T-cell (primary cell): Measurements from ENCODE around the gene GPR55. TPM values are rescaled to one million over a fixed set of nuclear protein-coding genes. Genes with fewer than 3 reads are reported as not detected.
A peak's percentile ranks its signal among the peaks of the same experiment; 100 is the strongest.

ENCODE experiments used
- ATAC-seq, 4 experiments: fragments of 200-7000 bp in 3 of 4; fragments of 150-1000 bp in 1 of 4; cut with Tn5 transposase; replicated peaks in 1 of 4; 1 replicate in 3 of 4; 2 replicates in 1 of 4; pipeline ENCODE4 v1.10.0; 2021; ENCODE audit warnings: moderate library complexity in 3 of 4, mild to moderate bottlenecking in 2 of 4, moderate number of reproducible peaks in 1 of 4
- CTCF ChIA-PET, 2 donors: fragments of 300-600 bp; sonication (Branson Sonifier 250); formaldehyde crosslinking; loops; one replicate each; lab custom pipeline; 2022; ENCODE audit warnings: antibody characterized with exemption in 2 of 2; lab: Charles Lee
- POLR2A ChIA-PET, 2 donors: fragments of 300-600 bp; sonication (Branson Sonifier 250); formaldehyde crosslinking; loops; one replicate each; lab custom pipeline; 2022; ENCODE audit warnings: antibody characterized with exemption in 2 of 2; lab: Charles Lee
- DNase-seq, 35 experiments: peaks; one replicate each; pipeline versions ENCODE4 v3.0.0 to v3.0.0-alpha.2; 2013 to 2023
- H3K27ac ChIP-seq: one replicate; pipeline ENCODE4 v1.5.1; 2013; ENCODE audit warnings: low read length
- H3K27me3 ChIP-seq, 2 experiments: replicated peaks in 1 of 2; 1 replicate in 1 of 2; 2 replicates in 1 of 2; pipeline versions ENCODE4 v1.6.1 to v1.7.0; 2013; ENCODE audit warnings: low read length in 1 of 2, mixed read lengths in 1 of 2; ENCODE audit not compliant: control insufficient read depth in 2 of 2, insufficient read depth in 2 of 2; ENCODE audit errors: extremely low read depth in 1 of 2
- H3K36me3 ChIP-seq, 2 donors: 1 replicate in 1 of 2; 2 replicates in 1 of 2; pipeline versions ENCODE4 v1.6.1 to v1.7.0; 2013; ENCODE audit warnings: low read length in 1 of 2; ENCODE audit not compliant: control insufficient read depth in 2 of 2, insufficient read depth in 1 of 2; ENCODE audit errors: extremely low read depth in 1 of 2
- H3K4me1 ChIP-seq, 2 experiments: 1 replicate in 1 of 2; 2 replicates in 1 of 2; pipeline versions ENCODE4 v1.6.1 to v1.7.0; 2013; ENCODE audit warnings: low read length in 2 of 2, mixed read lengths in 1 of 2; ENCODE audit not compliant: insufficient read depth in 2 of 2, control insufficient read depth in 1 of 2; ENCODE audit errors: extremely low read depth in 1 of 2
- H3K4me3 ChIP-seq, 2 donors: 1 replicate in 1 of 2; 2 replicates in 1 of 2; pipeline versions ENCODE4 v1.5.1 to v1.7.0; 2013; ENCODE audit warnings: mild to moderate bottlenecking in 2 of 2, low read length in 1 of 2, moderate library complexity in 1 of 2; ENCODE audit not compliant: control insufficient read depth in 1 of 2; ENCODE audit errors: extremely low read depth in 1 of 2
- H3K9me3 ChIP-seq: 2 replicates; pipeline ENCODE4 v1.7.0; 2013
- H3K27ac Mint-ChIP-seq, 2 donors: one replicate each; pipeline ENCODE4 v1.8.0; 2020 to 2021; ENCODE audit warnings: mild to moderate bottlenecking in 2 of 2, mixed read lengths in 2 of 2
- H3K27me3 Mint-ChIP-seq, 2 donors: one replicate each; pipeline ENCODE4 v1.8.0; 2021 to 2022; ENCODE audit warnings: mixed read lengths in 2 of 2
- H3K36me3 Mint-ChIP-seq: one replicate; pipeline ENCODE4 v1.8.0; 2021; ENCODE audit warnings: mixed read lengths
- H3K4me1 Mint-ChIP-seq, 3 donors: one replicate each; pipeline ENCODE4 v1.8.0; 2020 to 2022; ENCODE audit warnings: mixed read lengths in 3 of 3, mild to moderate bottlenecking in 1 of 3
- H3K4me3 Mint-ChIP-seq, 3 donors: one replicate each; pipeline ENCODE4 v1.8.0; 2020 to 2022; ENCODE audit warnings: mild to moderate bottlenecking in 3 of 3, mixed read lengths in 3 of 3, moderate library complexity in 3 of 3
- H3K9me3 Mint-ChIP-seq, 3 donors: one replicate each; pipeline ENCODE4 v1.8.0; 2020 to 2022; ENCODE audit warnings: mixed read lengths in 3 of 3
- WGBS: methylation state at CpG from one replicate; pipeline ENCODE4 v1.1.5; 2013; ENCODE audit warnings: missing lambda C conversion rate; ENCODE audit not compliant: insufficient coverage; 5-methylcytosine and 5-hydroxymethylcytosine counted together
- total RNA-seq, 35 experiments: library from RNA in 6 of 35; stranded (reverse) in 6 of 35; fragments of 120-200 nt in 1 of 35; gene quantifications; one replicate each; pipeline versions ENCODE4 v1.2.1 to v1.2.4 and lab custom pipeline; 2013 to 2026

GPR55 gene
- total RNA-seq, 5 donors from 2014 or later (not counting 1 experiment from before 2014, with no cell fraction given), result 2.7 to 15.5 (median 7.8) TPM

DNA sequence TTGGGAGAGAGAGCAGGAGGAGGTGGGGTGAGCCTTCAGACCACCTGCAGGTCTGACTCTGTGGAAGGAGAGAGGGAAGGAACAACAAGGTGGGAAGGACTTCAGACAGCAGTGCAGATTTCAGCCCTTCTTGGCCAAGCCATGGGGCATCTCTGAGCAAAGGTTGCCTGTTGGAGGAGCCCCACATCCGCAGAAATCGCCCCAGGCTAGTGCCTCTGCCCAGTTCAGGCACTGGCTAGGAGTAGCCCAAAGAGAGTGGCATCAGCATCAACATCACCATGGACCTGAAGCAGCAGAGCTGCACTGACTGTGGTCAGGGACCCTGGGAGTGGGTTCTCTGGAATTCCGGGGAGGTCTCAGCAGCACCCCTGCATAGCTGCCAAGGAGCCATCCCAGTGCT, 10.2 kb downstream of the GPR55 start:
- CTCF ChIA-PET, result no interaction called here
- DNase-seq (peak in 1 of 35 experiments; percentile 2), ATAC-seq (no peak)
- Histone ChIP-seq H3K9me3 (no peaks in the 10 kb centered on the region), H3K27ac (no peak overlapping the region), H3K27me3 (peaks cover 0 to 19% of the 10 kb centered on the region in 2 experiments), H3K4me3 (no peak overlapping the region), H3K36me3 (peaks cover 0 to 3% of the 10 kb centered on the region in 2 donors), H3K4me1 (peaks cover 0 to 7% of the 10 kb centered on the region in 2 experiments)
- peaks cover 11% of the 10 kb centered on the region for H3K36me3 Mint-ChIP-seq
- no peak overlapping the region for H3K27ac Mint-ChIP-seq
- peaks cover 5 to 32% (median 24%) of the 10 kb centered on the region in 3 donors for H3K4me1 Mint-ChIP-seq
- peaks cover 0 to 3% of the 10 kb centered on the region in 2 donors for H3K27me3 Mint-ChIP-seq
- H3K4me3 Mint-ChIP-seq, result no peak overlapping the region
- no peaks in the 10 kb centered on the region for H3K9me3 Mint-ChIP-seq
- POLR2A ChIA-PET, result no interaction called here
- 76% methylated on average over 2 of the region's 3 CpGs for WGBS

- Mint-ChIP-seq H3K4me3 (no peak overlapping the region), H3K27ac (no peak overlapping the region), H3K9me3 (no peaks in the 10 kb centered on the region), H3K36me3 (peaks cover 11% of the 10 kb centered on the region), H3K4me1 (peaks cover 10 to 29% (median 23%) of the 10 kb centered on the region in 3 donors), H3K27me3 (no peaks in the 10 kb centered on the region)
- ATAC-seq (peak in 3 of 4 experiments; percentile 50 to 63 (median 51)), DNase-seq (peak in 6 of 35 experiments; percentile 21 to 60 (median 27))
- Histone ChIP-seq H3K27me3 (peaks cover 0 to 19% of the 10 kb centered on the region in 2 experiments), H3K4me1 (peaks cover 0 to 11% of the 10 kb centered on the region in 2 experiments), H3K27ac (no peak overlapping the region), H3K4me3 (no peak overlapping the region), H3K36me3 (peaks cover 4 to 6% of the 10 kb centered on the region in 2 donors), H3K9me3 (no peaks in the 10 kb centered on the region)
- no CpG with 5 or more reads among the region's 5 CpGs for WGBS
- ChIA-PET POLR2A (no interaction called here), CTCF (interaction anchor here (1.0 to 2.9 kb wide), 5 partner anchors 46 to 89 kb away, joined by 3 to 6 read pairs (median 3); partner anchors contain the start of gene ITM2C (in 1 of the 2))
Observed at GRCh38 chr2:230913406-230914143, 11.5 kb downstream of the GPR55 start.

- Histone ChIP-seq H3K36me3 (peaks cover 4 to 6% of the 10 kb centered on the region in 2 donors), H3K27ac (no peak overlapping the region), H3K4me3 (no peak overlapping the region), H3K4me1 (peaks cover 0 to 11% of the 10 kb centered on the region in 2 experiments), H3K9me3 (no peaks in the 10 kb centered on the region), H3K27me3 (peaks cover 0 to 19% of the 10 kb centered on the region in 2 experiments)
- WGBS, result no CpG with 5 or more reads among the region's 5 CpGs
- H3K36me3 Mint-ChIP-seq, result peaks cover 11% of the 10 kb centered on the region
- ChIA-PET POLR2A (no interaction called here), CTCF (interaction anchor here (0.6 to 2.9 kb wide), 7 partner anchors 45 to 88 kb away, joined by 3 to 6 read pairs (median 3); no protein-coding TSS in a partner anchor)
- H3K4me3 Mint-ChIP-seq, result no peak overlapping the region
- no peak overlapping the region for H3K27ac Mint-ChIP-seq
- no peaks in the 10 kb centered on the region for H3K27me3 Mint-ChIP-seq
- H3K4me1 Mint-ChIP-seq, result peaks cover 15 to 29% (median 19%) of the 10 kb centered on the region in 3 donors
- ATAC-seq (no peak), DNase-seq (no peak)
- no peaks in the 10 kb centered on the region for H3K9me3 Mint-ChIP-seq
Observed at GRCh38 chr2:230912724-230913123, 12.3 kb downstream of the GPR55 start.

DNA sequence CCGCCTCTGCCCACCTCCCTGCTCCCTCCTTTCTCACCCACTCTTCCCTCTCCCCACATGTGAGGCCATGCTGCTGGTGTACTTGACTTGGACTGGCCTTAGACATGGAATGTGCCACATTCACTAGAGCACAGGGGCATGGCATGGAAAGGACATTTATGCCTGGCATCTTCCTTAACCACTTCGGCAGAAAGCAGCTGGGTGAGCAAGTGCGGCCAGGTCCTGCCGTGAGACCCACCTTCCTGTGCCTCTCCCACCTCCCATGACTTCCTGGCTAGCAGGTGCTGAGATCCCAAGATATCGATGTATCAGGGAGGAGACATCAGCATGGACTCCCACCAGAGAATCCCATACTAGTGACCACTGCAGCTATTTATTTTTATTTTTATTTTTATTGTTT, 13.0 kb downstream of the GPR55 start:
- POLR2A ChIA-PET, result no interaction called here
- CTCF ChIA-PET, result interaction anchor here (0.6 to 2.9 kb wide), 4 partner anchors 45 to 75 kb away, joined by 3 to 6 read pairs (median 4); no protein-coding TSS in a partner anchor

DNA sequence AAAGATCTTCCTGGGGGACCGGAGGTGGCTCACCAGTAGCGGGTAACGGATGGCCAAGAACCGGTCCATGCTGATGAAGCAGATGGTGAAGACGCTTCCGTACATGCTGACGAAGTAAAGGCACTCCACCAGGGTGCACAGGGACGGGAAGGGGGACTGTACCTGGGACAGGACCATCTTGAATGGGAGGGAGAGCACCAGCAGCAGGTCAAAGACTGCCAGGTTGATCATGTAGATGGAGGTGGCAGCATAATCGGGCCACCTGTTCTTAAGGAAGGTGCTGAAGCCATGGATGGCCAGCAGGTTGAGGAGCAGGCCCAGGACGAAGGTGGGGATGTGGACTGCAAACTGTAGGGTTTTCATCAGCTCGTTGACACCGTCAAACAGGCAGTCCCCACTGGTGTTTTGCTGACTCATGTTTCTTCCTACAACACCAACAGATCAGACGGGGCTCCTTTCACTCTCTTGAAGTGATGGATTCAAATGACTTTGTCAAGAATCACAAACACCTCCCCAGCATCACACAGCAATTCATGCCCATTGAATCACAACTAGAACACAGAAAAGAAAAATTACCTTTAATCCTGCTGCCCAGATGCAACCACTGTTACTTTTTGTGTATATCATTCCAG, 14.4 kb downstream of the GPR55 start:
- no peaks in the 10 kb centered on the region for H3K9me3 ChIP-seq
- peaks cover 13% of the 10 kb centered on the region for H3K36me3 Mint-ChIP-seq
- ATAC-seq, result no peak
- WGBS, result 75% methylated on average over 11 of the region's 13 CpGs
- peaks cover 0 to 16% of the 10 kb centered on the region in 2 experiments for H3K27me3 ChIP-seq
- no peaks in the 10 kb centered on the region for H3K27me3 Mint-ChIP-seq
- peak overlapping the region; percentile 3 to 50 for H3K27ac Mint-ChIP-seq
- H3K4me1 Mint-ChIP-seq, result peaks cover 24 to 37% (median 25%) of the 10 kb centered on the region in 3 donors
- H3K4me3 Mint-ChIP-seq, result no peak overlapping the region
- H3K36me3 ChIP-seq, result peaks cover 4 to 6% of the 10 kb centered on the region in 2 donors
- H3K4me3 ChIP-seq, result no peak overlapping the region
- POLR2A ChIA-PET, result no interaction called here
- H3K27ac ChIP-seq, result no peak overlapping the region
- H3K4me1 ChIP-seq, result peaks cover 3 to 18% of the 10 kb centered on the region in 2 experiments
- CTCF ChIA-PET, result no interaction called here
- DNase-seq, result no peak
- H3K9me3 Mint-ChIP-seq, result no peaks in the 10 kb centered on the region

More for the DNA sequence above, 13.0 kb downstream of the GPR55 start:
- no peak overlapping the region for H3K27ac Mint-ChIP-seq
- Histone ChIP-seq H3K27ac (no peak overlapping the region), H3K9me3 (no peaks in the 10 kb centered on the region), H3K36me3 (peaks cover 4 to 6% of the 10 kb centered on the region in 2 donors), H3K4me1 (peaks cover 0 to 11% of the 10 kb centered on the region in 2 experiments), H3K27me3 (peaks cover 0 to 19% of the 10 kb centered on the region in 2 experiments), H3K4me3 (no peak overlapping the region)
- H3K27me3 Mint-ChIP-seq, result no peaks in the 10 kb centered on the region
- whole genome bisulfite sequencing, result 82% methylated on average over 4 of the region's 5 CpGs
- ATAC-seq (no peak), DNase-seq (peak in 1 of 35 experiments; percentile 0)
- no peak overlapping the region for H3K4me3 Mint-ChIP-seq
- H3K36me3 Mint-ChIP-seq, result peaks cover 11% of the 10 kb centered on the region
- H3K9me3 Mint-ChIP-seq, result no peaks in the 10 kb centered on the region
- peaks cover 15 to 29% (median 19%) of the 10 kb centered on the region in 3 donors for H3K4me1 Mint-ChIP-seq

GRCh38 chr2:230909841-230910545, 15.0 kb downstream of the GPR55 start:
- CTCF ChIA-PET, result no interaction called here
- POLR2A ChIA-PET, result no interaction called here
- H3K27me3 Mint-ChIP-seq, result no peaks in the 10 kb centered on the region
- Histone ChIP-seq H3K4me3 (no peak overlapping the region), H3K27ac (no peak overlapping the region), H3K27me3 (peaks cover 0 to 11% of the 10 kb centered on the region in 2 experiments), H3K36me3 (peaks cover 4 to 6% of the 10 kb centered on the region in 2 donors), H3K4me1 (peaks cover 4 to 22% of the 10 kb centered on the region in 2 experiments), H3K9me3 (no peaks in the 10 kb centered on the region)
- peaks cover 30 to 40% (median 31%) of the 10 kb centered on the region in 3 donors for H3K4me1 Mint-ChIP-seq
- no peak overlapping the region for H3K27ac Mint-ChIP-seq
- DNase-seq (peak in 1 of 35 experiments; percentile 2), ATAC-seq (no peak)
- H3K4me3 Mint-ChIP-seq, result no peak overlapping the region
- H3K9me3 Mint-ChIP-seq, result no peaks in the 10 kb centered on the region
- peaks cover 13% of the 10 kb centered on the region for H3K36me3 Mint-ChIP-seq
- WGBS, result 90% methylated on average over 17 of the region's 18 CpGs
